GM19328 (cell line): ENCODE results near the gene CNN2.

ENCODE experiments used
- ATAC-seq: cut with Tn5 transposase; IDR thresholded peaks from one replicate; pipeline ENCODE4 v1.9.1; 2021; ENCODE audit warnings: mild to moderate bottlenecking, moderate library complexity; ENCODE audit not compliant: unreplicated experiment

The CNN2 gene

DNA sequence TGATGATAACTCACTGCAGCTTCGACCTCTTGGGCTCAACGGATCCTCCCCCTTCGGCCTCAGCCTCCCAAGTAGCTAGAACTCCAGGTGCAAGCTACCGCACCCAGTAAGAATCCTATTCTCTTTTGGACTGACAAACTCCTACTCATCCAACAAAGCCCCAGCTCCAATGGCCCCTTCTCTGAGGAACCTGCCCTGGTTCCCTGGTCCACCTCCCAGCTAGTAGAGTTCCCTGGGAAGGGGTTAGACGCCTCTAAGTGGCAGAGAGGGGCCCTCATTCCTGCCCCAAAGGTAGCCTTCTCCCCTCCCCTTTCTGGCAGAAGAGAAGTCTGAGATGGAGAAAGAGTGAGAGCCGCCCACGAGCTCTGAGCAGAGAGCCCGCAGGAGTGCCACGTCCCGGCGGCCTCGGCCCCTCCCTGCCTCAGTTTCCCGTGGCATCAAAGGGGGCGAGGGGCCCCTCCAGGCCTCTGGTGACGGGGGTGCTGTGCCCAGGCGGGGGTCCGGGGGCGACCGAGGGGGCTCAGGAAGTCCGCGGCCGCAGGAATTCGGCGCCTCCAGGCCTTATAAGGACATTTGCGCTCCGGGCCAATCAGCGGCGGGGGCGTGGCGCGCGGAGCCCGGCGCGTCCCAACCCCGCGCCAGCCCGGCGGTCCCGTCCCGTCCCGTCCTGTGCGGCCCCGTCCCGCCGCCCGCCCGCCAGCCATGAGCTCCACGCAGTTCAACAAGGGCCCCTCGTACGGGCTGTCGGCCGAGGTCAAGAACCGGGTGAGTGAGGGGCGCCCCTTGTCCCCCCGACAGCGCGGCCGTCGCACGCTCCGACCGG is at the start of gene CNN2:
Gene CNN2 (plus strand): TSS at position 649 of the 823 bp plus-strand sequence. CDS start 54 bp downstream, at position 703.
- ATAC-seq, result no peak

DNA sequence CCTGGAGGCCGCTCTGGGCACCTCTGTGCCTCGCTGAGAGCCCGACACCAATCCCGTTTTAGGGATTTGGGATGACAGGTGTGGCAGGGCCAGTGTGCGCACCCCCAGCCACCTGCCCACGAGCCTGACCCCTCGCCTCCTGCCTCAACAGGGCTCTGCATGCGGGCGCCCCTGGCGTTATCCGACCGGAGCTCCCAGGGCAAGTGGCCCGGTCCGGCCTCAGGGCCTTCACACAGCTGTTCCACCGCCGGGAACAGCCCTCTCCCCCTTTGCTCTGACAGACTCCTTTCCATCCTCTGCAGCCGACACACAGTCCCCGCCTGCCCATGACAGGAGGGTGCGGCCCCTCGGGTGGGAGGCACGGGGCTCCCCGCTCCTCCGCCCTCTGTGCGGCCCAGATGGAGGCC is 49.3 kb upstream of the CNN2 start:
- ATAC-seq, result no peak

DNA sequence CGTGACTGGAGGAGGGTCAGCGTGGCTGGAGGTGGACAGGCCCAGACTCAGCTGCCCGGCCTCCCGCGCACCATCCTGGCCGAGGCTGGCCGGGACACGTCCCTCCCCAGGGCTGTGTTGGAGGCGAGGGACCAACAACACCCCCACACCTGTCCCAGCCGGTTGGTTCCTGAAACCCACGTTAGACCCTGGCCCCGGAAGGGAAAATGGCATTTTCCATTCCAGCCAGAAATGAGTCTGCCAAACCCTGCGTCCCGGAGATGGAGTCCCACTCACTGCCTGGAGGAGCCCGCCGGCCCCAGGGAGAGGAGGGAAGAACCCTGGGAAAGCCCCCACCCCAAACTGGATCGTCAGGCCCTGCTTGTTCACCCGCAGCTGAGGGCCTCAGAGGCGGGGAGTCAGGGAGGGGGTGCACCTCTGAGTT is 47.1 kb upstream of the CNN2 start:
- no peak for ATAC-seq

- ATAC-seq, result no peak
Measured at GRCh38 chr19:980133-980998, 46.0 kb upstream of the CNN2 start.

DNA sequence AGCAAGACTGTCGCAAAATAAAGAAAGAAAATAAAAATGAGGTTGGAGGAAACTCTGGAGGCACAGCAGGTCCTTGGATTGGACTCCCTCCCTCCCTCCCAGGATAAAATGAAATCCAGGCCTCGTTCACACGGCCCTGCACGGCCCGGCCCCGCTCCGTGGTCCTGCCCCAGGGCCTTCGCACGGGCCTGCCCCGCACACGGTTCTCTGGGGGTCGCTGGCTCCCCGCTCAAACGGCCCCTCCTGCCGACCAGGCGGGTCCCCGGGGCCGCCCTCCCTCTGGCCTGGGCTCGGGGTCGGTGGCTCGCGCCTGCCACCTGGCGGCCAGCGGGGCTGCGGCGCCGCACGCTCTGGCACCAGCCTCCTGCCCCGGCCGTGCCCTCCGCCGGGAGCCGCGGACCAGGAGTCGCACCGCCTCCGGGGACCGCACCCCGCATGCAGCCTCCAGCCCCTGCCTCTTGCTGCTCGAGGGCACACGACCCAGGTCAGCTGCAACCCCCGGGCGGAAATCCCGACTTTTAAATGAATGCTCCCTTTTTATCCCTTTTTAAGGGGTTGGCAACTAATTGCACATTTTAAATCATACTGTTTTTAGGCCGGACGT is 43.7 kb upstream of the CNN2 start:
- ATAC-seq, result no peak

DNA sequence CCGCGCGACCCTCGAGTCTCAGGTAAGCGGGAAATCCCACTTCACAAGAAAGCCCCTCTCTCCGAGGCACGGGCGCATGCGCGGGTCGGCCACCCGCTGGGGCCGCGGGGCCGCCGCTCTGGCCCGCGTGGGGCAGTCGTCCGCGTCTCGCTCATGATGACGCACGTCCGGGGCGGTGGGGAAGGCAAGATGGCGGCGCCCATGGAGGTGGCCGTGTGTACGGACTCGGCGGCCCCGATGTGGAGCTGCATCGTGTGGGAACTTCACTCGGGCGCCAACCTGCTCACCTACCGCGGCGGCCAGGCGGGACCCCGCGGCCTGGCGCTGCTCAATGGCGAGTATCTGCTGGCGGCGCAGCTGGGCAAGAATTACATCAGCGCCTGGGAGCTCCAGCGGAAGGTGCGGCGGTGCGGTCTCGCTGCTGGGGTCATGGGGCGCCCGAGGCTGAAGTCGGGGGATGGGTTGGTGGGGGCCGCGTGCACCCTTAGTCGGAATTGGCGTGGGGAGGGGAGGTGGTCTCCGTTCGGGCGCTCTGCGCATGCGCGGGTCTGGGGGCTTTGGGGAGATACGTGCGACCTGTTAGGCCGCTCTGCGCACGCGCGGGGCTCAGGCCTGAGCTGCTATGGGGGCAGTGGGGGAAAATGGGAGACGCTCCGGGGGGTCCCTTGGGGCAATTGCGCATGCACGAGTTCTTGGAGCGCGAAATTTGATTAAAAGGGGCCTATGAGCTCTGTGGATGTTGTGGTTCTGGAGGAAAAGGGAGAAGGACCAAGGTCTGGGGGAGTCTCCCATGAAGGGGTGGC is 42.0 kb upstream of the CNN2 start, which contains the start of gene WDR18:
Gene WDR18 (plus strand): TSS at position 181 of the 803 bp plus-strand sequence. CDS start 9 bp downstream, at position 190.
- ATAC-seq, result peak; percentile 70

DNA sequence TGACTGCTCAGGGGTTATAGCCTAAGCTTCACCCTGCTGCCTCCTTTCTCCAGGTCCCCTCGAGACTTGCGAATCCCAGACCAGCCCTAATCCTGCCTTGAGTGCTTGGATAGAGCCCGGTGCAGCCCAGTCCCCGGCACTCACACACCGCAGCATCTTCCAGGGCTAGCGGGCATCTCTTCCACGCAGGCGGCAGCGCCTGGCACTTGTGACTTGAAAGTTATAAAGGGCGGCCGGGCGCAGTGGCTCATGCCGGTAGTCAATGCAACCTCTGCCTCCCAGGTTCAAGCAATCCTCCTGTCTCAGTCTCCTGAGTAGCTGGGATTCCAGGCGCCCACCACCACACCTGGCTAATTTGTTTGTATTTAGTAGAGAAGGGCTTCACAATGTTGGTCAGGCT is 40.3 kb upstream of the CNN2 start:
- no peak for ATAC-seq

DNA sequence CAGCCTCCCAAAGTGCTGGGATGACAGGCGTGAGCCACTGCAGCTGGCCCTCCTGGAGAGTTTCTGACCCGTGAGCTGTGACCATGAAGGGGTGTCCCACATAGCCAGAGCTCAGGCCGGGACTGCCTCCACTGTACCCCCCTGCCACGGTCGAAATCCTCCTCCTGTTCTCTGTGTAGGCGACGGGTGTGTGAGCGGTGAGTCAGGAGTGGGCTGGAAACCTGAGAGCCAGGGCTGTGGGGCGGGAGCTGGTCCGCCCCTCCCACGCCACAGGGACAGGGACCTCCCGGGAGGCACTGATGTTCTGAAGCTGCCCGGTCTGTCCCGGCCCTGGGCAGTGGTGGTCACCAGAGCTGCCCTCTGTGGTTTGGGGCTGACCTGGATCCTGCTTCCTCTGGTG is 38.3 kb upstream of the CNN2 start:
- ATAC-seq, result no peak

GRCh38 chr19:988510-988909 is 37.9 kb upstream of the CNN2 start:
- no peak for ATAC-seq

DNA sequence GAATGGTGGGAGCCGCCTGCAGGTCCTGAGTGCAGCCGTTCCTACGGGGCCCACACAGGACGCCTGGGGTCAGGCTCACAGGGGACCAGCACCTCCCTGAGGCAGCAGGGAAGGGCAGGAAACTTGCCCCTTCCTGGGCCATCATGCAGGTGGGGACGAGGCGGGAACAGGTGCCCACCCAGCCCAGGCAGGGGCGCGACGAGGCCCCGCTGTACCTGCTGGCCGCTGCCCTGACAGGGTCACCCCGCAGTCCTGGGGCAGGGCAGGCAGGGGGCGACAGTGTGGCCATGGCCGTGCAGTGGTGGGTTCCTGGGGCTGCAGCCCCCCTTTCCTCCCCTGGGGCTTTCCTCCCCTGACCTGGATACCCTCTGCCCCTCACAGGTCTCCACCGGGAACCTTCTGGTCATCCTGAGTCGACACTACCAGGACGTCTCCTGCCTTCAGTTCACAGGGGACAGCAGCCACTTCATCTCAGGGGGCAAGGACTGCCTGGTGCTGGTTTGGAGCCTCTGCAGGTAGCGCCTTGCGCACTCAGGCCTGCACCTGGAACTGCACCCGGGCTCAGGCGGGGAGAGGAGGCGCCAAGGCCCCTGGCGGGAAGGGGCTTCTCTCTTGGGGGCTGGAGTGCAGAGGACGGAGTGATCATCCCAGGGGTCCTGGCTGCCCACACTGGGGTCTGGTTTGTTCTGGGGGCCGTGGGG is 36.9 kb upstream of the CNN2 start:
- no peak for ATAC-seq

- no peak for ATAC-seq
Measured at GRCh38 chr19:990119-990571, 36.3 kb upstream of the CNN2 start.

DNA sequence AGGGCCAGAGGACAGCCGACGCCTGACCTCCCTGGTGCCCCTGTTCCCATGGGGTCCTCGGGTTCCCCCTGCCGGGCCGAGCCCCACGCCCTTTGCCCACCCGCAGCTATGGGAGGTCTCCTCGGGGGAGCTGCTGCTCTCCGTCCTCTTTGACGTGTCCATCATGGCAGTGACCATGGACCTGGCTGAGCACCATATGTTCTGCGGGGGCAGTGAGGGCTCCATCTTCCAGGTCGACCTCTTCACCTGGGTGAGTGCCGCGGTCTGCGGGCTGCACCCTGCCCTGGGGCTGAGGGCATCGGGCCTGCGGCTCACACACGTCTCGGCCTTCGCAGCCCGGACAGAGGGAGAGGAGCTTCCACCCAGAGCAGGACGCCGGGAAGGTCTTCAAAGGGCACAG is 35.7 kb upstream of the CNN2 start:
- ATAC-seq, result no peak

DNA sequence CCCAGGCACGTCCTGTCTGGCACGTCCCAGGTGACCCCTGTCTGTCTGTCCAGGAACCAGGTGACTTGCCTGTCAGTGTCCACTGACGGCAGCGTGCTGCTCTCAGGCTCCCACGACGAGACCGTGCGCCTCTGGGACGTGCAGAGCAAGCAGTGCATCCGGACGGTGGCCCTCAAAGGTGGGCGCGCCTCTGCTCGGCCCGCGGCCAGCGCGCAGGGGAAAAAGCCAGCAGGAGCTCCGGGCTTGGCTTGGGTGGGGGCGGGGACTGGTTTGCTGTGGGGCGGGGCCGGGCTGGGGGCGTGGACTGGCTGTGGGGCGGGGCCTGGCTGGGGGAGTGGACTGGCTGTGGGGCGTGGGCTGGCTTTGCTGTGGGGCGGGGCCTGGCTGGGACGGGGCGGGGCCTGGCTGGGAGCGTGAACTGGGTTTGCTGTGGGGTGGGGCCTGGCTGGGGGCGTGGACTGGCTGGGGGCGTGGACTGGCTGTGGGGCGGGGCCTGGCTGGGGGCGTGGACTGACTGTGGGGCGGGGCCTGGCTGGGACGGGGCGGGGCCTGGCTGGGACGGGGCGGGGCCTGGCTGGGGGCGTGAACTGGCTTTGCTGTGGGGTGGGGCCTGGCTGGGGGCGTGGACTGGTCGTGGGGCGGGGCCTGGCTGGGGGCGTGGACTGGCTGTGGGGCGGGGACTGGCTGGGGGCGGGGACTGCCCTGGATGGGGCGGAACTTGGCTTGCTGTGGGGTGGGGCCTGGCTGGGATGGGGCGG is 35.1 kb upstream of the CNN2 start:
- ATAC-seq, result no peak

- no peak for ATAC-seq
Measured at GRCh38 chr19:991932-992669, 34.3 kb upstream of the CNN2 start.

DNA sequence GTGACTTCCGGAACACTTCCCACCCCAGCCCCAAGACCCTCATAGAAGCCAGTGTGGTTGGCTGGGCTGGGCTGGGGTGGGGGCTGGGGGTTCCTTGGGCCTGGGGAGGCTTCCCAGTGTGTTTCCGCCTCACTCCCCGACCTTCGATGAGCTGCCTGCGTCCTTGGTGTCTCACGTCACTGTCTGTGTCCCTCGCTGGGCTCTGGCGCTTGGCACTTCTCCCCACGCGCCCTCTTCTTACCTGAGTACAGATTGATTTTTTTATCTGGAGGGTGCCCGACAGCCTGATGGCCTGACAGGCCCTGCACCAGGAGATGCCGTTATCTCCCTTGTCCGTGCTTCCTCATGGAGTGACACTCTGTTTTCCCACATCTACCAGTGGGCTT is 33.7 kb upstream of the CNN2 start:
- ATAC-seq, result no peak

DNA sequence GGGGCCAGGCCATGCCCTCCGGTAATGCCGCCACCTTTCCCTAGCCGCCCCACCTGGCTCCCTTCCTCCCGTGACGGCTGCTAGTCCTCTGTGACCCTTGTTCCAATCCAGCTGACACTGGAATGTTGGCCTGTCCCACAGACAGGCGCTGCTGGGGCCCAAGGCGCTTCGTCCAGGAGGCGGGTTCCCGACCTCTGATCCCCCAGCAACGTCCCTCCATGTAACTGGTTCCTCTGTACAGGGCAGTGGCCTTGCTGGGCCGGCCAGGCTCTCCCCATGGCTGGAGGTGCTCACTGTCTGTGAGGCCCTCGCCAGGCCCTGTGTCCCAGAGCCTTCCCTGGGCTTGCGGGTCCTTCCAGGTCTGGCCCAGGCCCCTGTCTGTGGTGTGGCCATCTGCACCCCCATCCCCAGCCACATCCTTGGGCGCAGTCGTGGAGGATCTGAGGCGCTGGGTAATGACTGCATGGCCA is 33.0 kb upstream of the CNN2 start:
- ATAC-seq, result no peak

DNA sequence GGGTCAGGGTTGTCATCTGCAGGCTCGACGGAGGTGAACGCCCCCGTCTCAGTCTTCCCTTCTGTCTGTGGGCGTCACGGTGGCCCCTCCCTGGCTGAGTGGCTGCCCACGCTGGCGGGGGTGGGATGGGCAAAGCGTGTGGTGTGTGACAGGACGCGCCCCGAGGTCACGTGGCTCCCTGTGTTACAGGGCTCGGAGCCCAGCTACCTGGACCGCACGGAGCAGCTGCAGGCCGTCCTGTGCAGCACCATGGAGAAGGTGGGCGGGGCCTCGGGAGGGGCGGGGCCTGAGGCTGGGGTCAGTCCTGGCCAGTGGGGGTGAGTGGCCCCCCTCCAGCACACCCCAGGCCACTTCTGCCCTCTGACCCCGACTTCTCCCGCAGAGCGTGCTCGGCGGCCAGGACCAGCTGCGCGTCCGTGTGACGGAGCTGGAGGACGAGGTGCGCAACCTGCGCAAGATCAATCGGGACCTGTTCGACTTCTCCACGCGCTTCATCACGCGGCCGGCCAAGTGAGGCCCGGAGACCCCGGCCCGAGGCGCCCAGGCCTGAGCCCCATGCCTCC is 32.5 kb upstream of the CNN2 start:
- ATAC-seq, result no peak

GRCh38 chr19:994516-994915 is 31.9 kb upstream of the CNN2 start:
- no peak for ATAC-seq
